Measurements from ENCODE around the gene CCL8. TPM values are rescaled to one million over a fixed set of nuclear protein-coding genes. Genes with fewer than 3 reads are reported as not detected.
A peak's percentile ranks its signal among the peaks of the same experiment; 100 is the strongest.
"Not testable (repeated sequence)": the region's sequence is repeated elsewhere in the genome, so short reads cannot be mapped to it uniquely, and the experiment has no call there.

The CCL8 gene
- total RNA-seq, 1 donor from 2014 or later = 1.9 TPM

GRCh38 chr17:34311291-34311690, 7.9 kb upstream of the CCL8 start:
- DNase-seq (ENCODE audit: low spot score) = no peak
- intact Hi-C loops (cut with DNase I) = no loop called here

DNA sequence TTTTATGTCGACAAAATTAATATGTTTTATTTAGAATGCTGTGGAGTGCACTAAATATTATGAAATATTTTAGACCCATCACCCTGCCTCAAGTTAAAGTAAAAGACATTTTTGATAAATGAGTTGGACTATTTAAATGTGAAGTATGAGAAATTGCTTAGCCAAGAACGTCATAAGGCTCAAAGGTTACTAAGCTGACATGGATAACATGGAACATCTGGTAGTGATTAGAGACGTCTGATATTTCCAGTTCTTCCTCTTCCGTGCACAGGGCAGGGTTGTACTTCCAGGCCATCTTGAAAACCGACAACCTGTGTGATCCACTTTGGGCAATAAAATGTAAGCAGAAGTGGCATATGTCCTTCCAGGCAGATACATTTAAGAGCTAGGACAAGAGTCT, 7.2 kb upstream of the CCL8 start:
- intact Hi-C loops (cut with DNase I) = no loop called here
- no peak for DNase-seq (ENCODE audit: low spot score)

DNA sequence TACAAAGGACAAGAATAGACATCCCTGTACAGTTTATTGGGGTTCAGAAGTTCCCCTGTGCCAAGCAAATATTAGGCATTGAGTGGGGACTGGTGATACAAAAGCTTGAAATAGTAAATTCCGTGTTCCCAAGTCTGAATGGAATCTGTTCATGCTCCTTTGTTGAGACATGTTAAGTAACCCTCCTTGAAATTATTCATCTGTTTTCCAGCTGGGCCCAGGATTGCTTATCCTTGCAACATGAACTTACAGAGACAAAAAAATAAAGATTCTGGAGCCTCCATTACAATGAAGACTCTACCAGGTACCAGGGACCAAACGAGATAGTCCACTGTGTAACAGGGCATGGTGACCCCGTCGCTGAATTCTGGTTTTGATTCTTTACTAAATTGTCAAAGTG, 6.1 kb upstream of the CCL8 start:
- DNase-seq (ENCODE audit: low spot score) = no peak
- intact Hi-C loops (cut with DNase I) = no loop called here

GRCh38 chr17:34314279-34314678, 5.0 kb upstream of the CCL8 start:
- no peak for DNase-seq (ENCODE audit: low spot score)
- intact Hi-C loops (cut with DNase I) = no loop called here

DNA sequence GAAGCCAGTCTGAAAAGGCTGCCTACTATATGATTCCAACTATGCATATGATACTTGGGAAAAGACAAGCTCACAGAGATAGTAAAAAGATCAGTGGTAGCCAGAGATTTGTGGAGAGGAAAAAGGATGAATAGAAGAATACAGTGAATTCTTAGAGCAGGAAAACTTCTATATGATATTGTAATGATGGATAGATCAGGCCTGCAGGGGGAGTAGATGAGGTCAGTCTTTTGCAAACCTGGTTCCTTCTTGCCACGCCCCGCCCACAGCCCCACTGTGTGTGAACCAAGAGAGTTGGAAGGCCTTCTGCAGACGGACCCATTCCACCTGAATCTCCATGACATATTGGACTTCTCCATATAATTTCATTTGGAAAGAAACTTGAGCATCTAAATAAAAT, 761 bp upstream of the CCL8 start:
- DNase-seq (ENCODE audit: low spot score) = no peak
- intact Hi-C loops (cut with DNase I) = no loop called here

DNA sequence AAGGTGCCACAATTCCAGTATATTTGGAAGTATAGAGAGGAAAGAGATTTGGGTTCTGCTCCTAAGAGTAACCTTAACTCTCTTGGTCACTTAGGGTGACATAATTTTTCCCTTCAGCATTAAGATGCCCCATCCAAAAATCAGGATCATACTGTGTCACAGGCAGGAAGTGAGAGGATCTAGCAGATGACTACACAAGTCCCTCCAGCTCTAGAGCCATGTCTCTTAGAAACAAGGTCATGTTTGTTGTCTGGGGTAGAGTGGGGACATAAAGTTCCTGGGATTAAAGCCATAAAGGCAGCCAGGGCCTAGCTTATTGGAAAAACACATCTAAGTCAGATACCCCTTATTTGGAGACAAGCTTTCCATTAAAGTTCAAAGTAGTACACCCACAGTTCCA, 2.7 kb downstream of the CCL8 start:
- no peak for DNase-seq (ENCODE audit: low spot score)
- intact Hi-C loops (cut with DNase I) = no loop called here

DNA sequence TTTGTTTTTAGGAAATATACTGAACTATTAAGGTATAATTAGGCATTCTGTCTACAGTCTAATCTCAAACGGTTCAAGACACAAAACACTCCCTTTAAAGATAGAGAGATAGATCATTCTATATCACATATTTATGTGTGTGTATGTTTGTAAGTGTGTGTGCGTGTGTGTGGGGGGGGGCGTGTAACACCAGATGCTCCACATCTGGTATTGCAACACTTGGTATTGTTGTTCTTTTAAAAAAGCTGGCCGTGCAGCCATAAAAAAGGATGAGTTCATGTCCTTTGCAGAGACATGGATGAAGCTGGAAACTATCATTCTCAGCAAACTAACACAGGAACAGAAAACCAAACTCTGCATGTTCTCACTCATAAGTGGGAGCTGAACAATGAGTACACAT, 8.3 kb downstream of the CCL8 start:
- intact Hi-C loops (cut with DNase I); DNase-seq (ENCODE audit: low spot score): not testable (repeated sequence)

DNA sequence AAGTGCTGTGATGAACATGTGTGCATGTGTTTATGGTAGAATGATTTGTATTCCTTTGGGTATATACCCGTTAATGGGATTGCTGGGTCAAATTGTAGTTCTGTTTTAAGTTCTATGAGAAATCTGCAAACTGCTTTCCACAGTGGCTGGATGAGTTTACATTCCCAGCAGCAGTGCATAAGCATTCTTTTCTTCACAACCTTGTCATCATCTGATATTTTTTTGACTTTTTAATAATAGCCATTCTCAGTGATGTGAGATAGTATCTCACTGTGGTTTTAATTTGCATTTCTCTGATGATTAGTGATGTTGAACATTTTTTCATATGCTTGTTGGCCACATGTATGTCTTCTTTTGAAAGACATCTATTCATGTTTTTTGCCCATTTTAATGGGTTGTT, 18.5 kb downstream of the CCL8 start:
- no peak for DNase-seq (ENCODE audit: low spot score)
- intact Hi-C loops (cut with DNase I) = no loop called here

- DNase-seq (ENCODE audit: low spot score) = no peak
- intact Hi-C loops (cut with DNase I) = no loop called here
Measured at GRCh38 chr17:34339138-34339770, 20.0 kb downstream of the CCL8 start.

GRCh38 chr17:34341916-34342315, 22.7 kb downstream of the CCL8 start:
- intact Hi-C loops (cut with DNase I) = no loop called here
- DNase-seq (ENCODE audit: low spot score) = no peak

- intact Hi-C loops (cut with DNase I) = no loop called here
Measured at GRCh38 chr17:34347063-34347462, 27.8 kb downstream of the CCL8 start.

GRCh38 chr17:34349751-34350150, 30.5 kb downstream of the CCL8 start:
- intact Hi-C loops (cut with DNase I) = no loop called here

More at GRCh38 chr17:34347063-34347462, 27.8 kb downstream of the CCL8 start:
- no peak for DNase-seq (ENCODE audit: low spot score)

DNA sequence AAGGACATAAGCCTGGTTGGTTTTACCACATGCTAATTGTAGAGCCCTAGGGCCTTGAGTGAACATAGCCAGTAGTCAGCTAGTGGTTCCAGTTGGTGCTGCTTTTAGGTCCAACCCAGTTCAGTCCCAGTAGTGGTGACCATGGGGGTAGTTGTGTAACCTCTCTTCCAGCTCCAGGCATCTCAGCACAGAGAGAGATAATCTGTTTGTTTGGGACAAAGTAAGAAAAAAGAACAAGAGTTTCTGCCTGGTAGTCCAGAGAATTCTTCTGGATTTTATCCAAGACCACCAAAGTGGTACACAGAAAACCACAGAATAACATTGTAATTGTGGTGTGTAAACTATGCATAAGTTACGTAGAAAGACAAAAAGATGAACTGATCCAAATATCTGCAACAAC, 31.9 kb downstream of the CCL8 start:
- intact Hi-C loops (cut with DNase I) = no loop called here
- no peak for DNase-seq (ENCODE audit: low spot score)

More at GRCh38 chr17:34349751-34350150, 30.5 kb downstream of the CCL8 start:
- DNase-seq (ENCODE audit: low spot score) = no peak

DNA sequence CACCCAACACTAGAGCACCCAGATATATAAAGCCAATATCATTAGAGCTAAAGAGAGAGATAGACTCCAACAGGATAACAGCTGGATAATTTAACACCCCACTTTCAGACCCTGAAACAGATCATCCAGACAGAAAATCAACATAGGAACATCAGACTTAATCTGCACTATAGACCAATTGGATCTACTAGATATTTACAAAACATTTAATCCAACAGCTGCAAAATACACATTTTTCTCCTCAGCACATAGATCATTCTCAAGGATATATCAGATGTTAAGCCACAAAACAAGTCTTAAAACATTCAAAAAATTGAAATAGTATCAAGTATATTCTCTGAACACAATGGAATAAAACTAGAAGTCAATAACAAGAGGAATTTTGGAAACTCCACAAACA, 33.0 kb downstream of the CCL8 start:
- intact Hi-C loops (cut with DNase I) = no loop called here
- no peak for DNase-seq (ENCODE audit: low spot score)

GRCh38 chr17:34354637-34355036, 35.4 kb downstream of the CCL8 start:
- intact Hi-C loops (cut with DNase I) = no loop called here

GRCh38 chr17:34356194-34356593, 37.0 kb downstream of the CCL8 start, which contains the start of gene CCL13:
Gene CCL13 (plus strand): TSS chr17:34356480. CDS start chr17:34356527, 47 bp downstream.
- intact Hi-C loops (cut with DNase I) = no loop called here
- no peak for DNase-seq (ENCODE audit: low spot score)

More at GRCh38 chr17:34354637-34355036, 35.4 kb downstream of the CCL8 start:
- DNase-seq (ENCODE audit: low spot score) = no peak

DNA sequence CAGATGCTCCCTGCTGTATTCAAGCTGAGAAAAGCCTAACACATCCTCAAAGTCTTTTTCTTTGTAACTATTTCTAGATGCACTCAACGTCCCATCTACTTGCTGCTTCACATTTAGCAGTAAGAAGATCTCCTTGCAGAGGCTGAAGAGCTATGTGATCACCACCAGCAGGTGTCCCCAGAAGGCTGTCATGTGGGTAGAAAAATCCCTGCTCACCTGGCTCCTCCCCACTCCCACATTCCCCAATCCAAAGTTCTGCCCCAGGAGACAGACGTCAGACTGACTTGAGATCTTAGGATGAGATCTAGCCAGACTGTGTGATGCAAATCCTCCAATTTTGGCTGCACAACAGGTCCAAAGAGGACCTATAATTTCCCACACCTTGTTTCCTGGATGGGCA, 38.2 kb downstream of the CCL8 start:
- DNase-seq (ENCODE audit: low spot score) = no peak
- intact Hi-C loops (cut with DNase I) = no loop called here

- intact Hi-C loops (cut with DNase I) = no loop called here
Measured at GRCh38 chr17:34358631-34359030, 39.4 kb downstream of the CCL8 start.

GRCh38 chr17:34360601-34361270, 41.5 kb downstream of the CCL8 start:
- intact Hi-C loops (cut with DNase I) = loop anchor here (1.0 to 2.0 kb wide), 2 partner anchors 54 to 160 kb away; no protein-coding TSS in a partner anchor
- DNase-seq (ENCODE audit: low spot score) = no peak

More at GRCh38 chr17:34358631-34359030, 39.4 kb downstream of the CCL8 start:
- DNase-seq (ENCODE audit: low spot score) = no peak

DNA sequence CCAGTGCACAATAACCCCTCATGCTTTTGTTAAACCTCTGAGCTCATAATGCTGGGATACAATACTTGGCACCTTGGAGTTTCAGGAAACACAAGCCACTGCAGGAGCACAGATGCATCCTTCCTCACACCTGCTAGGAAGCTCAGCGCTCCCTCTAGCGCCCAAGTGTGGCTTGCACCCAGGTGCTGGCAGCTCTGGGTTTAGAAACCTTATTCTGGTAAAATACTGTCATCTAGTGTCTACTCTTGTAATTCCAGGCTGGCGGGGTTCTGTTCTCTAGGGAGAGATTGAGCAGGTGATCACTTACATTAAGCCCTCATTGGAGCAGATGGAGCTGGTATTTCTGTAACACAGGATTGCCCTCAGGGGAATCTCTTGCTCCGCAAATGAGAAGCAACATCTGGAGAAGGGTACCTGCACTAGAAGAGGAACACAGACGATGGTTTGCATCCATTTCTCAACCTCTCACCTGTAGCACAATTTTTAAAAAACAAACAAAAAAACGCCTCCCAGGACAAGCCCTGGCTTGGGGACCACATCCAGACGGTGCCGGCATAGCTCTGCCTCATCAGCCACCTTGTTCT, 42.3 kb downstream of the CCL8 start:
- DNase-seq (ENCODE audit: low spot score) = peak; percentile 93
- intact Hi-C loops (cut with DNase I) = loop anchor here (1.0 to 2.0 kb wide), 2 partner anchors 55 to 161 kb away; no protein-coding TSS in a partner anchor

DNA sequence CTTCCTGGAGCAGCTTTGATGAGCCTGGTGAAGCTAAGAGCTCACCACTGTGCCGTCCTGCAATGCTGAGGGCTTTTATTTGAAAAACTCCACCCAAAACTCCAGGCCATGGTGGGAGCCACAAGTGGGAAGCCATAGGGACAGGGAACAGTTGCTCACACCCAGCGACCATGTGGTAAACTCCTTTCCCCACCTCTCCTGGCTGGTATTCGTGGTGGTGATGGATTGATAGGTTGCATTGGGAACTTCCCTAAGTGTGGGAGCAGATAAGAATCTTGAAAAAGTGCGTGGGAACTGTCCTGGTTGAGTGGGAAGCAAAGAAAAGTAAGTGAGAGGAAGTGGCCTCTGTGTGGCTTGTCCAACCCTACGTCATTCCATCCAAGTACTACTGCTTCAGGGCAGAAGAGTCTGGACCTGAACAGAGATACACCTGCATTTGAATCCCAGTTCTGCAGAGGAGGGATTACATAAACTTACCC, 44.0 kb downstream of the CCL8 start, which contains the start of gene CCL1:
CCL1 (minus strand) TSS at position 51 of the 479 bp plus-strand sequence. CDS start 72 bp downstream, outside the sequence.
- intact Hi-C loops (cut with DNase I) = no loop called here
- no peak for DNase-seq (ENCODE audit: low spot score)
